HG03159 (cell line): Measurements from ENCODE around the gene LYPD6.
"Not testable (repeated sequence)": the region's sequence is repeated elsewhere in the genome, so short reads cannot be mapped to it uniquely, and the experiment has no call there.

Experiments
- ATAC-seq: cut with Tn5 transposase; IDR thresholded peaks from one replicate; pipeline ENCODE4 v1.9.1; 2021; ENCODE audit warnings: mild to moderate bottlenecking, moderate library complexity; ENCODE audit not compliant: unreplicated experiment

LYPD6 gene, protein sequence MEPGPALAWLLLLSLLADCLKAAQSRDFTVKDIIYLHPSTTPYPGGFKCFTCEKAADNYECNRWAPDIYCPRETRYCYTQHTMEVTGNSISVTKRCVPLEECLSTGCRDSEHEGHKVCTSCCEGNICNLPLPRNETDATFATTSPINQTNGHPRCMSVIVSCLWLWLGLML

DNA sequence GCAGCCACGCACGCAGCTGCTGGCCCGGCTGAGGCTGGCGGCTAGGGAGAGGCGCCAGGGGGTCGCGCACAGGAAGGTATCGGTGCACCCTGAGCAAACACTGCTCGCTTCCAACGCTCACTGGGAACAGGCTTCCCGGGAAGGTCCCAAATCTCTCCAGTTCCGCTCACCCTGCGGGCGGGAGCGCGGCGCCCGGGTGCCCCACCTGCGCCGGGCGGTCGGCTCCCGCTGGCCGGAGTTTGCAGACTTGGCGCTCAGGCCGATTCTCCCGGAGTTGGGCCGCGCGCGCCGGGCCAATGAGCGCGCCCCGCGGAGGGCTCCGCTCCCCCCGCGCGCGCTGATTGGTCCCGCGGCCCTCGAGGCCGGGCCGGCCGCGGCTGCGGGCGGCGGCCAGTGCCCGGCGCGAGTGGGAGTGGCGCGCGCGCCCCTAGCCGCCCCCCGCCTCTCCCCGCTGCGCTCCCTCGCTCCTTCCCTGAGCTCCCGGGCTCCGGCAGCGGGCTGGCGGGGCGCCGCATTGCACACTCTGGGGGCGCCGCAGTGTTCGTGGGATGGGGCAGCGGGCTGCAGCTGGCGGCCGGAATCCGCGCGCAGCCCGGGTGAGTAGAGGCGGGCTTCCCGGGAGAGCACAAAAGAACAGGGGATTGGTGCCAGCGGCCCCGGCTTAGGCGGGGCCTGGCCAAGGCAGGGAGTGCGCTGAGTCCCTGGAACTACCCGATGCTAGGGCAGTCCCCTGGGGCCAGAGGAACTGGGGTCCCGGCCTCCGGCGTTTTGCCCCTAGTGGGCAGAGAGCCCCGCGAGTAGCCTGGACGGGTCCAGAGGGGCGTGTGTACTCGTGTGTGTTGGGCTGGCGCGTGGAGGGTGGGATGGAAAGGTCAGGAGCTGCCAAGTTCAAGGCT lies at the start of gene LYPD6:
LYPD6 (plus strand) TSS at position 461 of the 896 bp plus-strand sequence. CDS start 107,122 bp downstream, outside the sequence.
- ATAC-seq = peak; percentile 81

DNA sequence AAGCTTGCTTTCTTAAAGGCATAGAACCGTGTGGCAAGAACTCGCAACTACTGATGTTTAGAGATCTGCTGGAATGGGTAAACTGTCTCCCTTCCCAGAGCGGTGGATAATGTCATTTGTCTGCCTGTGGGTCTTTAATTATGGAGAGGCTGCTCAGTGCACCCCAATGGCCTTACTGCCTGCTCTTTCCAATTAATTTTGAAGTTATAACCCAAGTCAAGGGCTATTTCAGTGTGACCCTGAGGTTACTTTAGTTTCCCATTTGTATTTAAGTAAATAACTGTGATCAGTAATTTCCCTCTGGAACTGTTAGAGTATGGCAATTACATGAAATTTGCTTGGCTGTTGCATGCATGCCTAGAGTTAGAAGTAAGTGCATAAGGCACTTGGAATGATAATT lies 48.9 kb upstream of the LYPD6 start:
- no peak for ATAC-seq

DNA sequence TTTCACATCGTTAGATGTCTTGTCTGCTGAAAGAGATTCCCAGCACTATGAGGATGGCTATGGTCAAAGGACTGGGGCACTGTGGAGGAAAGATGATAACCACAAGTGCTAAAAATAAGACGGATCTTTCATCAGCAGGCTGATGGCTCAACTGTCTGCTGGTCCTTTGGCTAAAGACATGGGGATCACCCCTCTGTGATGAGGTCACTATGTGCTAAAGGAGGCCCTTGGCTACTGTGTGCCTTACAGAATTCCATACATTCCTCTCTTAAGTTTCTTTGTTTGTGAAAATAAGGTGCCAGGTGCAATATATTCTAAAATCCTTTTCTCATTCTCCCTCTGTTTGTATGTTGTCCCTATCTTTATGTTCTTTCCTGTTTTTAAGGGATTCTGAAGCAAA lies 39.7 kb upstream of the LYPD6 start:
- ATAC-seq = no peak

DNA sequence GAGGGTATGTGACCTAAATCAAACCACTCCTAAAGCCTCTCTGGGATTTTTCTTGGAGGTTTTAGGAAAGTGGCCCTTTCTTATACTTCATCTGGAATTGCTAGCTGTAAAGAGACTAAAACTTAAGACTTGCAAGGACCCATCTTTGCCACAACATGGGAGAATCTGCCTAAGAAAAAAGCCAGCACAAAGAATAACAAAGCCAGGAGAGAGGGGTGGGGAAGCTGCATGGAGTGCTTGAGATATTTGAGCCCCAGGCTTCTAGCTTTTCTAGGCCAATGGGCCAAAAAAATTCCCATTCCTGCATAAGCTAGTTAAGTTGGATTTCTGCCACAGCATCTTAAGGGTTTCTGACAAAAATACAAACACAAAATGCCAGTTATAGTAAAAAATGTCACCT lies 38.5 kb upstream of the LYPD6 start:
- no peak for ATAC-seq

DNA sequence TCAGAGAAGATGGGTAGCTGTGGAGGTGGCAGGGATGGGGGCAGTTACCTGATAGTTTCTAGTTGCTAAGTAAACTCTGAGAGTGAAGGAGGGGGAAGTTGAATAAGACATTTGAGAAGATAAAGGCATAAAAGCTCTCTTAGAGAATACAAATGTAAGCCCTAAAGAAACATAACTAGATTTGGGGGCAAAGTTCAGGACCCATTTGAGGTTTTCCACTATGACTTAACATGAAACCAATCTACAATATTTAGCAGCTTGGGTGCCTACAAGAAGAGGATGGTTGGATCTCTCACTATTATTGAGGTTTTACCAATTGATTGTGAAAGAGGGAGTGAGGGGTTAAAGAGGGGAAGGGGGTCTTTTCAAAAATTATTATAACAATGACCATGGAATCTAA lies 34.4 kb upstream of the LYPD6 start:
- no peak for ATAC-seq

DNA sequence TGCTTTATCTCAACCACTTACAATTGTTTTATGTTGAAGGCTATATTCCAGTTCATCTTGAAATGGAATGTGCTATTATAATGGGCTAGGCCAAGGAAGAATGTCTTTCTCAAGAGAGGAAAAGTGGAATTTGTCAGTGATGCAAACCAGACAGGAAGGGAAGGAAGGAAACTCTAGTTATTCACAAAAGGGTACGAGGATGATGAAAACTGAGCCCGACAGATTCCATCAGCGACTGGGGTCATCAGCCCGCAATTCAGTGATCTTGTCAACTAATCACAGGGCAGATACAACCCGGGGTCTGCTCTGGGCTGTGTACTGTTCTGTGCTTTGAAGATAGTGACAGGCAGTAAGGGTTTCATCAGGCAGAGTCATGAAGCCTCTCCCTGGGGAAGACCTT lies 23.4 kb upstream of the LYPD6 start:
- ATAC-seq = no peak

DNA sequence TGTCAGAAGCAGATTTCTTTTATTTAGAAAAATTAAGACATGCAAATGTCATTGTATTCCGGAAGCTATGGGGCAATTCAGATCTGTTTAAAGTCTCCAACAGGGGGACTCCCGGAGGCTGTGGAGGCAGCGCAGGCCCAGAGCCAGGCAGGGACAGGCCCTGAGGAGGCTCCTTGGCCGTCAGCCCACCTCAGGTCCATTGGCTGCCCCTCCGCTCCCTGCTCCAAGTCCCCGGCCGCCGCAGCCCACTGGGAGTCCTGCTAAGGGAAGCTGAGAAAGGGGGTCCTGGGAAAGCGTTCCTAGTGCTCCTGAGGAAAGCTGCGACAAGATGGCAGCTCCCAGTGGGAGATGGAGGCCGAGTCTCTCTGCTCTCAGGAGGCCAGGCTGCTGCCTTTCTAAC lies 20.0 kb upstream of the LYPD6 start:
- ATAC-seq = no peak

DNA sequence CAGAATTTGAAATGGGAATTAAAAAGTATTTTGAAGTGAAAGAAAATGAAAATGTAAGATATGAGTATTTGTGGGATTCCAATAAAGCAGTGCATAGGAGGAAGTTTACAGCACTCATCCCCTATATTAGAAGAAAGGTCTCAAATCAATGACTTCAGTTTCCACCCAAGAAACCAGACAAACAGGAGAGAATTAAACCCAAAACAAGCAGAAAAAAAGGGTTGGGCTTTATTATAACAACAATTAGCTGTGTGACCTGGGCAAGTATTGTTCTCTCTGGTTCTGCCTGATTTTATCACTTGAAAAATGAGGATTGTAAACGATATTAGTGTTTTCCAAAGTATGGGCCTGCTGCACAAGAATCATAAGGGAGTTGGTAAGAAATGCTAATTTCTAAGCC lies 18.3 kb upstream of the LYPD6 start:
- ATAC-seq = no peak

DNA sequence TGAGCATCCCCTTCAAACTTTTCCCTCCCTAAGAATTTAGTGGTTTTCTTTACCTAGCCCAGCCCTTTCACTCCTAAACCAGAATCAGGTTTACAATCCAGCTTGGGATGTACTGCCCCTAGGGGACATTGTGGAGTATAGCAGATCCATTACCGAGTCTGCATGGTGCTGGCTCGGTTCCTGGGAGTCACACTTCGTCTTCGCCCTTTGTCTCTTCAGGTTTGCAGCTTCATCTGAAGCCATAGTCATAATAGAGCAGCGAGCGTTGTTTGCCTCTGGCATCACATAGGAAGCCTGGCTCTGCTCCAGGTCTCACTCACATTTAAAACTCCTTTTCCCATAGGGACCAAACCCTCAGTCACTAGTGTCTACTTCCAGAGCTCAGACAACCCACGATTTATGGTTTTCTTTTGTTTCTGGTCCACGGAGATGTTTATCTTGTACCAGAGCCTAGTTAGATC lies 16.8 kb upstream of the LYPD6 start:
- peak; percentile 96 for ATAC-seq

DNA sequence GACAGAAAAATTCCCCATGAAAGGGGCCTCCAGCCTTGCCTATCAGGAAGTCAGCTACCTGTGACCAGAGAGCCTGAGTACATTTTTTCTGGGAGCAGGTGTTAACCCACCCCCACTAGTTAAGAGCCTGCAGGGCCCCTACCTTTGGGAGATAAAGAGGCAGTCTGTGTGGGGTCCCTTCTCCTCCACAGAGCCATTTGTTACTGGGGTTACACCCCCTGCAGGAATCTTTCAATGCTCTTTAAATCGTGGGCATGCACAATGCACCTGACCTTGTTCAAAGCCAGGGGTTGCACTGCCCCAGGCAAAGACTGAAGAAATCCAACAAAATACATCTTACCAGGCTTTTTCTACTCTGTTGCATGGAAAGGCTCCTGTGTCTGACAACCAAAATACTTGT lies 15.7 kb upstream of the LYPD6 start:
- ATAC-seq = no peak

DNA sequence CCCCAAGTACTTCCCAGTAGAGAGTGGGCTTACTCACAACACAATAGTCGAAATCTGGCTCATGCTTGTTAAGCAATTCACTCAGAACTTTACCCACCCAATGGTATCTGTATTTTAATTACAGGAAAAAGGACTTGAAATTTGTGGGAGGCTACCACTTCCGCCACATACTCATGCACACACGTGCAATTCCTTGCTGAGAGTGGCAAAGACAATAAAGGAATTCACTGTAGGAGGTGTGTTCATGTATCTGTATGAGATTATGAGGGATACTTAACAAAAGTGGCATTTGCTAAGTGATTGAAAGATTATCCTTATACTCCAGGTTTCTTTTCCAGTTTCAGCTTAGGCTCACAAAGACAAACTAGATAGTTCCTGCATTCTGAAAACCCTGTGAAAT lies 14.9 kb upstream of the LYPD6 start:
- no peak for ATAC-seq

DNA sequence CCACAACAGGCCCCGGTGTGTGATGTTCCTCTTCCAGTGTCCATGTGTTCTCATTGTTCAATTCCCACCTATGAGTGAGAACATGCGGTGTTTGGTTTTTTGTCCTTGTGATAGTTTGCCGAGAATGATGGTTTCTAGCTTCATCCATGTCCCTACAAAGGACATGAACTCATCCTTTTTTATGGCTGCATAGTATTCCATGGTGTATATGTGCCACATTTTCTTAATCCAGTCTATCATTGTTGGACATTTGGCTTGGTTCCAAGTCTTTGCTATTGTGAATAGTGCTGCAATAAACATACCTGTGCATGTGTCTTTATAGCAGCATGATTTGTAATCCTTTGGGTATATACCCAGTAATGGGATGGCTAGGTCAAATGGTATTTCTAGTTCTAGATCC lies 11.8 kb upstream of the LYPD6 start:
- ATAC-seq = not testable (repeated sequence)

DNA sequence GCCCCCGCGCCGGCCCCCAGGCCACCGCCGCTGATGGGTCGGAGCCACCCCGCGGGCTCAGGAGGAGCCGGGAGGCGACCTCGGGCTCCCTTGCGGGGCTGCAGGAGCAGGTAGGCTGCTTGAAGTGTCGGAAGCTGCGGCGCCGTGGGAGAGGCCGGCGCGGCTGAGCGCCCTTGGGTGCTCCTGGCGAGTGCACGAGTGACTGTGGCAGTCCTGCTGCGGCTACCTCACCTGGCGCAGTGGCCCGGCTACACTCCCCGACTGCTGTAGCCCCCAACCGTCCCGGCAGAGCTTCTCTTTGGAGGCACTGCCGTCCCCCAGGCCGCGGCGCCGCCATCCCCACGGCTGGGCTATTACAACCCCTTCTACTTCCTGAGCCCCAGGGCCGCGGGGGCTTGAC lies 10.0 kb upstream of the LYPD6 start:
- no peak for ATAC-seq

DNA sequence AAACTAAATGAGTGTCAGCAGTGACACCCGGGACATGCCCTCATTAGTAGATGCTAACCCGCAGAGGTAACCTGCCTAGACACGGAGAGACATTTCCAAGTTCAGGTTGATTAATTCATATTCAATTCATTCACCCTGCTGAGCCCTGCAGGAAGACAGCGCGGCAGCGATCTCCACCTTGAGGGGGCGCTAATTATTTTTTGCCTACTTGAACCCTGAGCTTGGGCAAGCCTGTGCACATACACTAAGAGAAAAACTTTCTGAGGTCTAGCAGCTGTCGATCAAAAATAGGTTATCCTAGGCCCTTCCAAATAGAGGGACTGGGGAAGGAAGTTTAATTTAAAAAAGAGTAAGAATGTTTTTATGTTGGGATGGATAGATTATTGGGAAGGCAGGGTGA lies 1.3 kb upstream of the LYPD6 start:
- ATAC-seq = no peak

DNA sequence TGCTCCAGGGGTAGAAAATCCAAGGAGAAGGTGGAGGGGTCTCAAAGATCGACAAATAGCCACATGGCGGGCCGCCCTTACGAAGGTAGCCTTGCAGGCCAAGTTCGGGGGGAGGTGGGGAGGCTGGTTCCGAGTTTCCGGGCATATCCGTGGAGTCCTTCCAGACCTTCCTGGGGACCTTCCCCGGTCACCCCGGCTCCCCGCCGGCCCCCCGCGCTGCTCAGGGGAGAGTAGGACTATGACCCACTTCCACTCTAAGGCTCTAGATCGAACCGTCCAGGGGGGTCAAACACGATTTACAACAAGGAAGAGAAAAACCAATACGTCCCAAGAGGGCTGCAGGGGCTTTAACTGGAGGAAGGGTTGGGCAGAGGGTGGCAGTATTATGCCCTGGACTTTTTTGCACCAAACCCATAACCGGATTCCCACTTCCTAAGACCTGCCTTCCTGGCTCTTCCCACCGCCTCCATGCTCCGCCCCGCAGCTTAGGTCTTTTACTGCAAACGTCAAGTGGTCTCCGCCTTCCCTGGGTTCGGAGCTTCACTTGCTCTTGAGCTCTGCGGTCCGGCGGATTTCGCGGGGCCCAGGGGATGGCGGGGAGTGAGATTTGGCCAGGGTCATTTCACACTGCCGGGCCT lies 779 bp upstream of the LYPD6 start:
- peak; percentile 4 for ATAC-seq

DNA sequence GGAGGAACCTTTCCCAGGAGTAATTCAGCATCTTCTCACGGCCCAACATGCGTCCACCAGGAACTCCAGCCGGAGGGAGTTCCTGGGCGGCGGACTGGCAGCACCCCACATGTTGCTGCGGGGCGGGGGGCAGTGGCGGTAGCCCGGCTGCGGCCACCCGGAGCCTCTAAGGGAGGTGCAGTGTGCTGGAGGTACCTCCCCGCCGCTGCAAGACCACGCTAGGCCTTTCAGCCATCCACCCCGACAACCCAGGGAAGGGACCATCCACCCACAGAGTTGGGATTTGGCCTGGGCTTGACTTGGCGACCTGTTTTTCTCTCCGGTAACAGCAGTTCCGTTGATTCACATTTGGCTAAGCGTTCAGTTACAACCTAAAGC lies 625 bp downstream of the LYPD6 start:
- no peak for ATAC-seq

DNA sequence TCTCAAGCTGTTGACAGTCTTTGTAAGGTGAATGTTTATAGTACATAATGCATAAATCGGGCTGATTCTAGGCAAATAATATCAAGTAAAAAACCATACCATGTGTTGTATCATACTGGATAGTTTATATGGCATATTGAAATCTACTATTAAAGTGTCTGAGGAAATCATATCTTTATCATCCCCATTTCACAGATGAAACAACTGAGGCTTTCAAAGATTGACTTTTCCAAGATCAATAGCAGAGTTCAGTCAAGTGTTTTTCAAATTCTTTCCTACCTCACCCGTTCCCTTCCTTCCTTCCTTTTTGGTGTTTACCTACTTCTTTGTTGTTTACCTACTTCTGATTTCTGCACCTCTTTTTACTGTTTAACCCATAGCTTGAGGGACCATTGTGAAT lies 2.0 kb downstream of the LYPD6 start:
- no peak for ATAC-seq

DNA sequence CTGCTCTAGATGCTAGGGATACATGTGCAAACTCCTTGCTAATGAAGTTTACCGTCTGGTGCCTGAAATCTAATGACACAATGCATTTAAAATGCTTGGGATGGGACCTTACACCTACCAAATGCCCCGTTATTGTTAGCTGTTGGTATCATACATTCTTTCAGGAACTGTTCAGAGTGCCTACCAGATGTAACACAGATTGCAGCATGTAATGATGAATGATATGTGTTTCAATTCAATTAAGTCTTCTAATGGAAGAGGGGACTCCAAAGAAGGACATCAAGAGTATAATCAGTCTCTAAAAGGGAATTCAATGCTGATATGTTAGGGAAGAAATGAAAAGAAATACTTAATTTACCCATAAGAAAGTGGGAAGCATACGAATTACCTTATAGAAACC lies 3.2 kb downstream of the LYPD6 start:
- no peak for ATAC-seq

DNA sequence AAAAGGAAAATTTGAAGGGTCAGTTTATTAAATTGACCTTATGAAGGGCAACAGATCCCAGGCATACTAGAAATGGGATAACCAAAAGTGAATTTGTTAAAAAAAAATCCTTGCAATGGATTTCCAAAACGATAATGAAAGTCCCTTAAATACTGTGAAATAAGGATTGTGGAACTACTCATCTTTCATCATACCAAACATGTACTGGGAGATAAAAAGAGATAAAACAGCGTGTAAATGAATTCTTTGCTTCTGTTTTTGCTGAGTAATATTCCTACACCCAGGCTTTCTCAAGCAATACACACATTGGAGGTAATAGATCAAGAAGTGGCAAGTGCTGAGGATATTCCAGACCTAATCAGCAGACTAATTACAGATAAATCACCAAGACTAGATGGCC lies 3.8 kb downstream of the LYPD6 start:
- no peak for ATAC-seq

DNA sequence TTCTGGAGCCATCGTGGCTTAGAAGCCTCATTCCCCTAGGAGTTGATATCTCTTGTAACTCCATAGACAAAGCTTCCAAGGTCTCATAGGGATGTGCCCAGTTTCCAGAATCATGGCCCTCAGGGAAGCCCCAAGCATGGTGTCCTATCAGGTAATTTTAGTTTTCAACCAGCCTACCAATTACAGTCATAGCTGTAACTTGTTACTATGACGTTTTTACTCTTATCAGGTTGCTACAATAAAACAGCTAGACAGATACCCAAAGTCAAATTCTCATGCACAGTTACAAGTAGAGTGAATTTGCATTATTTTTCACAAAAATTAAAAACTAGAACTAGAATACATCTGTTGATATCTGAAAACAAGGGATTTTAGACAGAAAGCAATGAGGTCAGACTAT lies 8.9 kb downstream of the LYPD6 start:
- ATAC-seq = no peak

DNA sequence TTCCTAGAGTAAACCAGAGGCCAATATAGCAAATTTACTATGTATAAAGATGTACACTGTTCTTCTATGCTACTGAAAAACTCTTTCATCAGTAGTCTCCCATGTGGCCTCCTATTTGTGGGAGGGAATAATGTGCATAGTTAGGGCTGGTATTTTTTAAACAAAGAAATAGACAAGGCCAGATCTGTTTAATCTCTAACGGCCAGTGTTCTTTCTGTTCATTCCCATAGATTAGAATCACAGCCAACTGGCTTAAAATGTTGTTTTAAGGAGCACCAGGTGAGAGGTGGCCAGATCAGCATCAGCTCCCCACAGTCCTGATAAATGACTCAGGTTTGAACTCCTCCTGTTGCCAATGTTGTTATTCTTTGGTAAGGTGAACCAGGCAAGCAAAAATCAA lies 12.1 kb downstream of the LYPD6 start:
- no peak for ATAC-seq

DNA sequence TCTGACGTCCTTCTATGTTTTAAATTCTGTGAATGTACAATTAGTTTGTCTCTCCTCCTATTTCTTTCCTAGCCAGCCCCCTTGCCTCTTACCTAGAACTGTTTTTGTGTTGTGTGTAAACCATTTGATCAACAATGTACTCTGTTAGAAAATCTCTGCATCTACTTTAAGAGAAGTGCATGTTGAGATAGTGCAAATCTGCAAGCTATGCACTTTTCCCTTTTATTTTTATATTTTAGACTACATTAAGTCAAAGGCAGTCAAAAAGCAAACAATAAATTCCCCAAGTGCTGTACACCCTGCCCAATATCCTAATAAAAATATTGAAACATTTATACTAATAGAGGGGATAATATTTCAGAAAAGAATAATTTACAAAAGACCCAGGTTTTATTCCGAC lies 13.7 kb downstream of the LYPD6 start:
- ATAC-seq = no peak
